ENCODE measurements around the gene MAN1A2. TPM values are rescaled to one million over a fixed set of nuclear protein-coding genes. Genes with fewer than 3 reads are reported as not detected.
A peak's percentile ranks its signal among the peaks of the same experiment; 100 is the strongest.

Gene MAN1A2
- total and polyA plus RNA-seq, 9 of the 15 experiments (the other 6 are each of a cell fraction or from before 2014, with no cell fraction given): 4.2 to 38.4 (median 18.7) TPM

GRCh38 chr1:117561551-117561950, 194.3 kb downstream of the MAN1A2 start:
- H4K20me1 ChIP-seq (replicated peaks; ENCODE audit: control insufficient read depth, insufficient read depth, low read length): no peaks in the 10 kb centered on the region
- H3K27ac ChIP-seq (ENCODE audit: extremely low read depth, low read depth, low read length): no peak overlapping the region
- H3K9ac ChIP-seq (ENCODE audit: insufficient read depth in 1 of 2, low read depth in 2 of 2, low read length in 2 of 2): no peak overlapping the region
- no peak overlapping the region for H3K4me2 ChIP-seq (ENCODE audit: insufficient read depth, low read length)
- no peaks in the 10 kb centered on the region for H3K27me3 ChIP-seq (ENCODE audit: control insufficient read depth in 2 of 2, insufficient read depth in 2 of 2, low read length in 2 of 2)
- ChIA-PET CTCF (ENCODE audit: low intra/inter-chr PET ratio) (no interaction called here), POLR2A (interaction anchor here (1.6 kb wide), 1 partner anchor 45 kb away, joined by 3 read pairs; the partner anchor contains the start of gene TENT5C)
- BruUV-seq (replicated peaks): no TSS peak
- H2AFZ ChIP-seq (ENCODE audit: low read depth, low read length): 0 out of 2 replicates have a peak overlapping the region, but pooled peaks have one; percentile 7
- FAIRE-seq (no peak), DNase-seq (ENCODE audit: extremely low read depth in 1 of 4, low spot score in 3 of 4) (no peak), ATAC-seq (no peak)
- H3K4me1 ChIP-seq (replicated peaks in 1 of 2; ENCODE audit: control insufficient read depth in 2 of 2, insufficient read depth in 2 of 2, low read length in 2 of 2): peaks cover 10 to 19% of the 10 kb centered on the region in 2 experiments
- no peaks in the 10 kb centered on the region for H3K9me1 ChIP-seq (ENCODE audit: control insufficient read depth, insufficient read depth, low read length)
- H3K79me2 ChIP-seq (ENCODE audit: control insufficient read depth, insufficient read depth, low read length): no peaks in the 10 kb centered on the region
- H3K9me3 ChIP-seq (replicated peaks; ENCODE audit: control insufficient read depth, insufficient read depth, low read depth, low read length): peaks cover 8% of the 10 kb centered on the region; the same call in 1 of the 2 replicates
- WGBS (ENCODE audit: insufficient coverage, low coverage, missing lambda C conversion rate): 74% methylated on average over 2 of the region's 2 CpGs
- no peaks in the 10 kb centered on the region for H3K36me3 ChIP-seq (ENCODE audit: control insufficient read depth, insufficient read depth, low read length)
- intact Hi-C loops (cut with micrococcal nuclease) (no loop called here), in situ Hi-C loops (cut with MboI) (no loop called here)
- H3K4me3 ChIP-seq: no peak overlapping the region
- TF ChIP-seq BDP1 (IDR thresholded peaks at IDR 0.05; ENCODE audit: insufficient read depth, insufficient read length) (no peak), MYBL2 (IDR thresholded peaks at IDR 0.05; ENCODE audit: low read depth) (no peak), MYBL2 (CRISPR knock-in tag; IDR thresholded peaks at IDR 0.05; ENCODE audit: borderline replicate concordance) (no peak), SAFB2 (IDR thresholded peaks at IDR 0.05; ENCODE audit: borderline replicate concordance, low read depth, low read length, severe bottlenecking) (no peak), PCBP1 (IDR thresholded peaks at IDR 0.05; ENCODE audit: low read depth, low read length, poor library complexity, severe bottlenecking) (no peak), PHB2 (IDR thresholded peaks at IDR 0.05; ENCODE audit: low read depth) (no peak), HNRNPH1 (optimal IDR thresholded peaks at IDR 0.05; ENCODE audit: low read depth, low read length) (no peak), ZNF57 (CRISPR knock-in tag; IDR thresholded peaks at IDR 0.05) (no peak), SREBF2 (CRISPR knock-in tag; IDR thresholded peaks at IDR 0.05) (no peak), ZNF324 (CRISPR knock-in tag; IDR thresholded peaks at IDR 0.05) (no peak), KLF6 (CRISPR knock-in tag; IDR thresholded peaks at IDR 0.05; ENCODE audit: borderline replicate concordance) (no peak), TAF7 (tag; IDR thresholded peaks at IDR 0.05) (no peak)
- TF ChIP-seq, protein P1, sequence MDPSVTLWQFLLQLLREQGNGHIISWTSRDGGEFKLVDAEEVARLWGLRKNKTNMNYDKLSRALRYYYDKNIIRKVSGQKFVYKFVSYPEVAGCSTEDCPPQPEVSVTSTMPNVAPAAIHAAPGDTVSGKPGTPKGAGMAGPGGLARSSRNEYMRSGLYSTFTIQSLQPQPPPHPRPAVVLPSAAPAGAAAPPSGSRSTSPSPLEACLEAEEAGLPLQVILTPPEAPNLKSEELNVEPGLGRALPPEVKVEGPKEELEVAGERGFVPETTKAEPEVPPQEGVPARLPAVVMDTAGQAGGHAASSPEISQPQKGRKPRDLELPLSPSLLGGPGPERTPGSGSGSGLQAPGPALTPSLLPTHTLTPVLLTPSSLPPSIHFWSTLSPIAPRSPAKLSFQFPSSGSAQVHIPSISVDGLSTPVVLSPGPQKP (CRISPR knock-in tag; IDR thresholded peaks at IDR 0.05): no peak
- TF ChIP-seq, protein P2, sequence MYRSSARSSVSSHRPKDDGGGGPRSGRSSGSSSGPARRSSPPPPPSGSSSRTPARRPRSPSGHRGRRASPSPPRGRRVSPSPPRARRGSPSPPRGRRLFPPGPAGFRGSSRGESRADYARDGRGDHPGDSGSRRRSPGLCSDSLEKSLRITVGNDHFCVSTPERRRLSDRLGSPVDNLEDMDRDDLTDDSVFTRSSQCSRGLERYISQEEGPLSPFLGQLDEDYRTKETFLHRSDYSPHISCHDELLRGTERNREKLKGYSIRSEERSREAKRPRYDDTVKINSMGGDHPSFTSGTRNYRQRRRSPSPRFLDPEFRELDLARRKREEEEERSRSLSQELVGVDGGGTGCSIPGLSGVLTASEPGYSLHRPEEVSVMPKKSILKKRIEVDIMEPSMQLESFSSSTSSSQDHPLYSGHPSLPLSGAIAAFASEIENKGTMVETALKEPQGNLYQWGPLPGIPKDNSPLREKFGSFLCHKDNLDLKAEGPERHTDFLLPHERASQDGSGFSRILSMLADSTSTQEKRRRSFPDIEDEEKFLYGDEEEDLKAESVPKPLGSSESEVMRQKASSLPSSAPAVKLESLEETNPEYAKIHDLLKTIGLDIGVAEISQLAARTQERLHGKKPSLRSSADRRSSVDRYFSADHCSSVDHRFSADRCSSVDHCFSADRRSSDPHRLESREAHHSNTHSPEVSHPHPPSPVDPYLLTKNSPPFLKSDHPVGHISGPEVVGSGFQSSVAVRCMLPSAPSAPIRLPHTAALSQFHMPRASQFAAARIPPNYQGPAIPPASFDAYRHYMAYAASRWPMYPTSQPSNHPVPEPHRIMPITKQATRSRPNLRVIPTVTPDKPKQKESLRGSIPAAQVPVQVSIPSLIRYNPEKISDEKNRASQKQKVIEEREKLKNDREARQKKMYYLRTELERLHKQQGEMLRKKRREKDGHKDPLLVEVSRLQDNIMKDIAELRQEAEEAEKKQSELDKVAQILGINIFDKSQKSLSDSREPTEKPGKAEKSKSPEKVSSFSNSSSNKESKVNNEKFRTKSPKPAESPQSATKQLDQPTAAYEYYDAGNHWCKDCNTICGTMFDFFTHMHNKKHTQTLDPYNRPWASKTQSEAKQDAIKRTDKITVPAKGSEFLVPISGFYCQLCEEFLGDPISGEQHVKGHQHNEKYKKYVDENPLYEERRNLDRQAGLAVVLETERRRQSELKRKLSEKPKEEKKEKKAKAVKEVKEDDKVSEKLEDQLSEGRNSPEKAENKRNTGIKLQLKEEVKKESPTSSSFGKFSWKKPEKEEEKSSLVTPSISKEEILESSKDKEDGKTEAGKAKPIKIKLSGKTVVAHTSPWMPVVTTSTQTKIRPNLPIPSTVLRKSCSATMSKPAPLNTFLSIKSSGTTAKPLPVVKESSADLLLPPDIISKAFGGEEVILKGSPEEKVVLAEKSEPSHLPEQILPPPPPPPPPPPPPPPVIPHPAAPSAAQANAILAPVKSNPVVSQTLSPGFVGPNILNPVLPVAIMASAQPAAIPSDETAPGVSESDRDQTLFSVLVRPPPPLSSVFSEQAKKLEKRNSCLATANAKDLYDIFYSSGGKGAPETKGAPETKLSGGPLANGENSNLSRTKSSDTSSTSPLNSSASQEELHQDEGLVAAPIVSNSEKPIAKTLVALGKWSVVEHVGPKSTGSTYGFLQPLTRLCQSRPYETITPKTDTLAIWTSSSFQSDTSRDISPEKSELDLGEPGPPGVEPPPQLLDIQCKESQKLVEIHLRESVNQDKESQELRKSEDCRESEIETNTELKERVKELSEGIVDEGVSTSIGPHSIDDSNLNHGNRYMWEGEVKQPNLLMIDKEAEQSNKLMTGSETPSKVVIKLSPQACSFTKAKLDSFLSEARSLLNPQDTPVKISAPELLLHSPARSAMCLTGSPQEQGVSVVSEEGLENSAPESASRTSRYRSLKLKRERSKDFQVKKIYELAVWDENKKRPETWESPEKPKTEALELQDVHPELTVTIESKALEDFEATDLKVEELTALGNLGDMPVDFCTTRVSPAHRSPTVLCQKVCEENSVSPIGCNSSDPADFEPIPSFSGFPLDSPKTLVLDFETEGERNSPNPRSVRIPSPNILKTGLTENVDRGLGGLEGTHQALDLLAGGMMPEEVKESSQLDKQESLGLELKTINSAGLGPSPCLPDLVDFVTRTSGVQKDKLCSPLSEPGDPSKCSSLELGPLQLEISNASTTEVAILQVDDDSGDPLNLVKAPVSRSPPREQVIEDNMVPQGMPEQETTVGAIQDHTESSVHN (IDR thresholded peaks at IDR 0.05; ENCODE audit: borderline replicate concordance in 1 of 2, low read depth in 1 of 2): no peak

All from K562 (cell line).